Stomach smooth muscle (tissue), 2 donors: ENCODE results near the gene TALDO1.

Experiments used
- H3K27ac ChIP-seq: one replicate; pipeline ENCODE4 v1.7.0; 2013; ENCODE audit warnings: mild to moderate bottlenecking, low read length, inconsistent platforms
- H3K27me3 ChIP-seq, 2 donors: one replicate each; pipeline ENCODE4 v1.7.0; 2013; ENCODE audit warnings: low read length in 2 of 2; ENCODE audit not compliant: insufficient read depth in 2 of 2, control insufficient read depth in 1 of 2
- H3K36me3 ChIP-seq, 2 donors: one replicate each; pipeline ENCODE4 v1.7.0; 2013; ENCODE audit warnings: low read length in 2 of 2; ENCODE audit not compliant: control insufficient read depth in 2 of 2, insufficient read depth in 2 of 2
- H3K4me1 ChIP-seq: one replicate; pipeline ENCODE4 v1.7.0; 2013; ENCODE audit warnings: low read length; ENCODE audit not compliant: control insufficient read depth, insufficient read depth
- H3K4me3 ChIP-seq, 2 donors: one replicate each; pipeline ENCODE4 v1.7.0; 2013; ENCODE audit warnings: low read length in 2 of 2
- H3K9ac ChIP-seq, 2 donors: one replicate each; pipeline ENCODE4 v1.7.0; 2013; ENCODE audit warnings: low read length in 2 of 2, mild to moderate bottlenecking in 1 of 2
- H3K9me3 ChIP-seq, 2 donors: one replicate each; pipeline ENCODE4 v1.7.0; 2013; ENCODE audit warnings: low read length in 2 of 2; ENCODE audit not compliant: control insufficient read depth in 2 of 2
- donor health status: healthy.
- donor health status: Pancreatic carcinoma.

TALDO1 gene

GRCh38 chr11:704781-705645 is 42.3 kb upstream of the TALDO1 start:
- Histone ChIP-seq H3K4me3 (peak overlapping the region in 1 of 2 donors; percentile 54), H3K9ac (peak overlapping the region in 1 of 2 donors; percentile 62), H3K9me3 (no peaks in the 10 kb centered on the region), H3K4me1 (peaks cover 40% of the 10 kb centered on the region), H3K27me3 (peaks cover 0 to 26% of the 10 kb centered on the region in 2 donors), H3K27ac (peak overlapping the region; percentile 24), H3K36me3 (peaks cover 4 to 8% of the 10 kb centered on the region in 2 donors)

DNA sequence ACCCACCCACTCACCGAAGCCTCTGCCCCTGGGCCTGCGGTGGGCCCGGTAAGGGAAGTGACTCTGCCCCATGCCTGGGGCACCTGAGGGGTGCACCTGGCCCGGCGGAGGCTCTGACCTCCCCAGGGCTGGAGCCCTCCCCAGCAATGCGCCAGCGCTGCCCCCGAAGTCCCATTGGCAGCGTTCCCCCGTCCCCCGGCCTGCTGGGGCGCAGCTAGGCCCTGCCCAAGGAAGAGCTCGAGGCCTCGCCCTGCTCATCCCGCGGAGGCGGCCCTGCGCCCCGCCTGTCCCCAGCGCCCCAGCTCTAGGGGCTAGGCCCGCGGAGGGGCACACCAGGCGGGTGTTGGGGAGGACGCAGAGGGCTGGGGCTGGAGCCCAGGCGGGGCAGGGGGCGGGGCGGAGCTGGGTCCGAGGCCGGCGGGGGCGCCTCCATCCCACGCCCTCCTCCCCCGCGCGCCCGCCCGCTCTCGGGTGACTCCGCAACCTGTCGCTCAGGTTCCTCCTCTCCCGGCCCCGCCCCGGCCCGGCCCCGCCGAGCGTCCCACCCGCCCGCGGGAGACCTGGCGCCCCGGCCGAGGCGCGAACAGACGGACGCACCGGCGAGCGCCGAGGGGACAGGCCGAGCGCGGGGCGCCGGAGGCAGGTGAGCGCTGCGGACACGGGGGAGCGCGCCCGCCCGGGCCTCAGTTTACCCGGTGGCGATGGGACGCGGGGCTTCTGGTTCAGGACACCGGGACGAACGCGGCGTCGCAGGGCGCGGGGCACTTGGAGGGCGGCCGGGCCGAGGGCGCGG is 41.4 kb upstream of the TALDO1 start, which contains the start of gene EPS8L2:
EPS8L2 (plus strand) TSS at position 586 of the 793 bp plus-strand sequence. CDS start 3,177 bp downstream, outside the sequence.
- peaks cover 42% of the 10 kb centered on the region for H3K4me1 ChIP-seq
- H3K9ac ChIP-seq, result peak within 1 kb of the TSS; percentile 27 to 82
- H3K4me3 ChIP-seq, result peak within 1 kb of the TSS; percentile 21 to 77
- peaks cover 4% of the 10 kb centered on the region in 2 donors for H3K36me3 ChIP-seq
- peaks cover 0 to 29% of the 10 kb centered on the region in 2 donors for H3K27me3 ChIP-seq
- no peaks in the 10 kb centered on the region for H3K9me3 ChIP-seq
- H3K27ac ChIP-seq, result peak within 1 kb of the TSS; percentile 58

- Histone ChIP-seq H3K9ac (peak overlapping the region; percentile 27 to 82), H3K9me3 (no peaks in the 10 kb centered on the region), H3K27ac (peak overlapping the region; percentile 58), H3K27me3 (peaks cover 0 to 29% of the 10 kb centered on the region in 2 donors), H3K4me3 (peak overlapping the region; percentile 21 to 77), H3K36me3 (peaks cover 4% of the 10 kb centered on the region in 2 donors), H3K4me1 (peaks cover 43% of the 10 kb centered on the region)
Measured at GRCh38 chr11:706439-706956, 40.8 kb upstream of the TALDO1 start.

DNA sequence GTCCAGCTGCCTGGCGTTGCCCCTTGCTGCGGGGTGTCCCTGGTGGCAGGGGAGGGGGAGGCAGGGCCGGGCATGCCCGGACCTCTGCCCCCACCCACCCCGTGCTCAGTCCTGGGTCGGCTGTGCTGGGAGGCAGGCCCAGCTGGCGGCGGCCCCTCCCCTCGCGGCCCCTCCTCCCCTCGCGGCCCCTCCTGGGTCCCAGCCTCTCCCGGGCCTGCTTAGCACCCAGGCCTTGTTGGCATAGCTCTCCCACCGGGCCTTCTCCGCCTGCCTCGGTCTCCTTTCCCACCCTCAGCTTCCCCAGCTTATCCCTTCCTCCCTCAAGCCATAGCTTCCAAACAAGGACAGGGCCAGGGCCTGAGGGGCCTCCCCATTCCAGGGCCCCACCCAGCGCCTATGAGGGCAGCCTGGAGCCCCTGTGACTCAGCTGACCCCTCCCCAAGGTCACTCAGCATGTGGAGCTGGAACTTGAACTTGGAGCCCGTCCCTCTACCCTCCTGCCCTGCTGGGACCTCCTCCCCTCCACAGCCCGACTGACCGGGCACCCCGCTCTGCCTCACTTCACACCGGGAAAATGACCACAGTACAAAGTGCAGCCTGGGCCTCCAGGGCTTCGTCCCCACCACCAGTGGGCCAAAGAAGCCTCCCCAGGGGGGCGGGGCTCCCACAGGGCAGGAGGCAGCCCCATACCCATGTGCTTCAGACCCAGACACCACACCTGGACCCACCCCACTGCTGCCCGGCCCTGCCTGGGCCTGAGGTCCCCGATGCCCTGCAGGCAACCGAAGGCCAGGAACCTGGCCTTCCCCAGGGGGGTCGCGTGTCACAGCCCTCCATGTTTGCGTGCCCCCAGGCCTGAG is 40.1 kb upstream of the TALDO1 start:
- peak overlapping the region in 1 of 2 donors; percentile 82 for H3K9ac ChIP-seq
- H3K4me1 ChIP-seq, result peaks cover 43% of the 10 kb centered on the region
- peak overlapping the region; percentile 21 to 77 for H3K4me3 ChIP-seq

DNA sequence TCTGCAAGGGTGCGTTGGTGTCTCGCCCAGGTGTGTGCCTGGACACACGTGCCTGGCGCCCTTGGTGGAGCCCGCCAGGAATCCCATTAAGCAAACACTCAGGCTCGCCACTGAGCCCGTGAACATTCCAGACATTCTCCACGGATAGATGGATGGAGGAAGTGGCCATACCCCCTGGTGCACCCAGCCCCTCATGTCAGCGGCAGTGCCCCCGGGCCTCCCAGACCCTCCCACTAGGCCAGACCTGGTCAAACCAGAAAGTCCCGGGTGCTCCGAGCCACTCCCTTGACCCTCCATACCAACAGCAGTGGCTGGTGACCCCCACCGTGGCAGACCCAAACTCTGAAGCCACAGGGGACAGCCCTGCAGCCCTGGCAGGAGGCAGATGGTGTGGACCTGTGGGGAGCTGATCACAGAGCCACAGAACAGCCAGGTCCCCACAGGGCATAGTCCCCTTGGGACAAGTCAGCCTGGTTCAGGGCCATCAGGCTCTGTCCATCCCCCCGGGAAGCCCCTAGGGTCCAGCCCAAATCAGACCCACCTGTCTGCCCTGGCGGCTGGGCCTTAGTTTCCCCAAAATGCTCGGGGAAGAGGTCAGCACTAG is 39.3 kb upstream of the TALDO1 start:
- H3K27me3 ChIP-seq, result peaks cover 0 to 29% of the 10 kb centered on the region in 2 donors
- no peaks in the 10 kb centered on the region for H3K9me3 ChIP-seq
- H3K9ac ChIP-seq, result peak overlapping the region in 1 of 2 donors; percentile 29
- peaks cover 38% of the 10 kb centered on the region for H3K4me1 ChIP-seq
- H3K27ac ChIP-seq, result no peak overlapping the region
- H3K36me3 ChIP-seq, result no peaks in the 10 kb centered on the region
- no peak overlapping the region for H3K4me3 ChIP-seq

More for the DNA sequence above, 40.1 kb upstream of the TALDO1 start:
- H3K36me3 ChIP-seq, result no peaks in the 10 kb centered on the region
- H3K9me3 ChIP-seq, result no peaks in the 10 kb centered on the region
- peaks cover 0 to 29% of the 10 kb centered on the region in 2 donors for H3K27me3 ChIP-seq
- H3K27ac ChIP-seq, result peak overlapping the region; percentile 58

- H3K4me3 ChIP-seq, result no peak overlapping the region
- H3K4me1 ChIP-seq, result peaks cover 32% of the 10 kb centered on the region
- no peak overlapping the region for H3K27ac ChIP-seq
- H3K36me3 ChIP-seq, result no peaks in the 10 kb centered on the region
- H3K9ac ChIP-seq, result no peak overlapping the region
- peaks cover 0 to 29% of the 10 kb centered on the region in 2 donors for H3K27me3 ChIP-seq
- H3K9me3 ChIP-seq, result no peaks in the 10 kb centered on the region
Measured at GRCh38 chr11:708511-708910, 38.8 kb upstream of the TALDO1 start.

DNA sequence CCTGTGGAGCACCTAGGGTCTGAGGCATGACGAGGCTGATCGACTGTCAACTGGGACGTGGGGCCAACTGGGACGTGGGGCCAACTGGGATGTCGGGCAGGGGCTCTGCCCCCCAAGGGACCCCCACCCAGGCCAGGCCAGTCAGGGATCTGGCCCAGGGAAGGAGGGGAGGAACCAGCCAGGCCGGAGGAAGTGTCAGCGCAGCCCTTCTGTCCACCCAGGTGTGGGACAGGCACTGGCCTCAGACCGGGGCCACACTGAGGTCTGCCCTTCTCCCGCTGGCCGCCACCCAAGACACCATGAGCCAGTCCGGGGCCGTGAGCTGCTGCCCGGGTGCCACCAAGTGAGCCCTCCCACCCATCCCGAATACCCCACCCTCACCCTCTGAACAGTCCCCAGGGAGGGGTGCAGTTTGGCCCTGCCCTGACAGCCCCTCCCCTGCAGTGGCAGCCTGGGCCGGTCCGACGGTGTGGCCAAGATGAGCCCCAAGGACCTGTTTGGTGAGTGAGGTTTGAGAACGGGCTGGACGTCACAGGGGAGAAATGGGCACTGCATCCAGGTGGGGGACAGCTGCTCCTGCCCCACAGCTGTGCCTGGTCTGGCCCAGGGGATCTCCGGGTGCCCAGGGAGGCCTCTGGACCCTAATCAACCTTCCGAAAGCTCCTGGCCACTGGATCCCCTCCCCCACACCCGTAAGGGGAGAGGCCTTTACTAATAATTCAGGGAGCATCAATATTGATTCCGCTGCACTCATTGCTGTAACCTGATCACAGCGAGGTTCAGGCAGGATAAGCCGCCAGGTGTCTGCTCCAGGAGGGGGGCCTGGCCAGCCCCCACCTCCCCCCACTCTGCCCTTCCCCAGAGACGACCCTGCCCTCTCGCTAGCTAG is 37.9 kb upstream of the TALDO1 start:
- no peaks in the 10 kb centered on the region for H3K9me3 ChIP-seq
- no peaks in the 10 kb centered on the region for H3K36me3 ChIP-seq
- H3K9ac ChIP-seq, result no peak overlapping the region
- H3K4me1 ChIP-seq, result peaks cover 32% of the 10 kb centered on the region
- no peak overlapping the region for H3K4me3 ChIP-seq
- H3K27ac ChIP-seq, result no peak overlapping the region
- peaks cover 0 to 29% of the 10 kb centered on the region in 2 donors for H3K27me3 ChIP-seq

- Histone ChIP-seq H3K4me1 (peaks cover 2% of the 10 kb centered on the region), H3K27me3 (peaks cover 0 to 8% of the 10 kb centered on the region in 2 donors), H3K9me3 (no peaks in the 10 kb centered on the region), H3K36me3 (no peaks in the 10 kb centered on the region), H3K27ac (no peak overlapping the region), H3K9ac (no peak overlapping the region), H3K4me3 (no peak overlapping the region)
Measured at GRCh38 chr11:714436-714835, 32.8 kb upstream of the TALDO1 start.
